ENCODE results near the gene KLHL6.

- TF ChIP-seq POLR2AphosphoS5 (IDR thresholded peaks at IDR 0.05; ENCODE audit: low read depth, low read length) (no peak), REST (IDR thresholded peaks at IDR 0.05; ENCODE audit: insufficient read depth in 1 of 2, low read depth in 2 of 2, low read length in 1 of 2) (no peak), SIN3A (IDR thresholded peaks at IDR 0.05; ENCODE audit: borderline replicate concordance, insufficient read depth, low read depth, low read length) (no peak), TCF7L2 (IDR thresholded peaks at IDR 0.05; ENCODE audit: low read depth, low read length) (no peak)
- TF ChIP-seq, protein P1, sequence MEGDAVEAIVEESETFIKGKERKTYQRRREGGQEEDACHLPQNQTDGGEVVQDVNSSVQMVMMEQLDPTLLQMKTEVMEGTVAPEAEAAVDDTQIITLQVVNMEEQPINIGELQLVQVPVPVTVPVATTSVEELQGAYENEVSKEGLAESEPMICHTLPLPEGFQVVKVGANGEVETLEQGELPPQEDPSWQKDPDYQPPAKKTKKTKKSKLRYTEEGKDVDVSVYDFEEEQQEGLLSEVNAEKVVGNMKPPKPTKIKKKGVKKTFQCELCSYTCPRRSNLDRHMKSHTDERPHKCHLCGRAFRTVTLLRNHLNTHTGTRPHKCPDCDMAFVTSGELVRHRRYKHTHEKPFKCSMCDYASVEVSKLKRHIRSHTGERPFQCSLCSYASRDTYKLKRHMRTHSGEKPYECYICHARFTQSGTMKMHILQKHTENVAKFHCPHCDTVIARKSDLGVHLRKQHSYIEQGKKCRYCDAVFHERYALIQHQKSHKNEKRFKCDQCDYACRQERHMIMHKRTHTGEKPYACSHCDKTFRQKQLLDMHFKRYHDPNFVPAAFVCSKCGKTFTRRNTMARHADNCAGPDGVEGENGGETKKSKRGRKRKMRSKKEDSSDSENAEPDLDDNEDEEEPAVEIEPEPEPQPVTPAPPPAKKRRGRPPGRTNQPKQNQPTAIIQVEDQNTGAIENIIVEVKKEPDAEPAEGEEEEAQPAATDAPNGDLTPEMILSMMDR (IDR thresholded peaks at IDR 0.05) = no peak
Observed at GRCh38 chr3:183590442-183590841, 34.9 kb upstream of the KLHL6 start.
